HUDEP-2 (cell line): ENCODE results near the gene TMPRSS13.
A peak's percentile ranks its signal among the peaks of the same experiment; 100 is the strongest.

Experiments used
- DNase-seq, 76 experiments: peaks; one replicate each; lab custom pipeline; 2025; ENCODE audit not compliant: unreplicated experiment in 76 of 76; lab: John Stamatoyannopoulos, UW

TMPRSS13 gene

DNA sequence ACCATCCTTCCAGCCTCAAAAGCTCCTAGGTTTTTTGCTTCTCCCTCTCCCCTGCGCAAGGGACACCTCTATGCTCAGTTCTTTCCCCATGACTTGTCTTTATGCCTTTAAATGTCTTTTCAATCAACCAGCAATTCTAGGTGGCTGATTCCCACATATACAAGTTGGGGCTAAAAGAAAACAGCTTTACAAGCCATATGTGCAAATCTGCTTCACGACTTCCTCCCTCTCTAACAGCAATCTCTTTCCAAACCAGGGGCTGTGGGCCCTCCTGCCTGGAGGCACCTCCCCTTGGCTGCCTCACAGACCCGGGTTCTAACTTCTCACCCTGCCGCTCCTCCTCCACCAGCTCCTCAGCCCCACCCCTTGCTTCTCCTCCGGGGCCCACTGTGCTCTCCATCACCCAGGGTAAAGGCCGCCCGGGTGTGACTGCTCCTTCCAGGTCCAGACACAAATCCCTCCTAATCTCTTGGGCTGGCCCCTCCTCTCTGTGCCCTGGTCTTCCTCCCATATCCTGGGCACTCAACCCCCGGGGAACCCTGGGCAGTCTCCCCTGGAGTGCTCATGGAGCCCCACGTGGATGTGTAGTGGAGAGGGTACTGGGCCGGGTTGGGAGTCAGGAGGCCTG, 14.1 kb downstream of the TMPRSS13 start:
- no peak for DNase-seq

DNA sequence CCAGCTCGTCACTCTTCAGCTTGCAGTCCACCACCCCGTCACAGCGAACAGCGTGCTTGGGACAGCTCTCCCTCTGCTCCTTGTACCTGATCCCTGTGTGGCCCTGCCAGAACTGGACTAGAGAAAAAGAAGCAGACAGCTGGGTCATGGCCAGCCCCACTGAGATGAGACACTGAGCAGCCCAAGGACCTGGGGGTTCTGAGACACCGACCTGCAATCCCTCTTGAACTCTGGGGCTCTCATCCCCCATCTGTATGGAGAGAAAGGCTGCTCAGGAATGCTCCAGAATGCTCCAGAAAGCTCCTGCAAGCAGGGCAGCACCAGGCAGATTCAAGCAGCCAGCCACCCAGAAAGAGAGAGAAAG, 14.8 kb downstream of the TMPRSS13 start:
- no peak for DNase-seq

DNA sequence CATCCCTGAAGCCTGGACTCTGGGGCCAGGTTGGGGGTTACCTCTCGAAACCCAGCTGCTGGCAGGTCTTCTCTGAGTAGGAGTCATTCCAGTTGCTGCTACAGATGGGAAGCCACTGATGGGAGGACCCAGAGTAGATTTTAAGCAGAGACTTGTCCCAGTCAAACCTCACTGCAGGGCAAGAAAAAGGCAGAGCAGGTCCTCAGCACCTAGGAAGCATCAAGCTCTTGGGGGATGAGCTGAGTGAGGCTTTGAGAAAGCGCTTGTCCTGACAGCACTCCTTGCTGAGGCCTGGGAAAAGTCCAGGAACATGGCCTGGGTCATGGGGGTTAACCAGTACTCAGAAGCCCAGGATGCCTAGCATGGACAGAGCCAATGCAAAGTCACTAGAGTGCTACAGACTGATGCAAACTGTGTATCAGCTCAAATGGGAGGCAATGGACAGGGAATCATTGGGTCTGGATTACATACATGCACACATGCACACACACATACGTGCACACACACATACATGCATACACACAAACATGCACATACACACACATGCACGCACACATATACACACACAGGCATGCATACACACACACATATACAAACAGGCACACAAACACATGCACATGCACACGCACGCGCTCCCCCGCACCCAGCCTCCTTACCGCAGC, 15.3 kb downstream of the TMPRSS13 start:
- DNase-seq: no peak

DNA sequence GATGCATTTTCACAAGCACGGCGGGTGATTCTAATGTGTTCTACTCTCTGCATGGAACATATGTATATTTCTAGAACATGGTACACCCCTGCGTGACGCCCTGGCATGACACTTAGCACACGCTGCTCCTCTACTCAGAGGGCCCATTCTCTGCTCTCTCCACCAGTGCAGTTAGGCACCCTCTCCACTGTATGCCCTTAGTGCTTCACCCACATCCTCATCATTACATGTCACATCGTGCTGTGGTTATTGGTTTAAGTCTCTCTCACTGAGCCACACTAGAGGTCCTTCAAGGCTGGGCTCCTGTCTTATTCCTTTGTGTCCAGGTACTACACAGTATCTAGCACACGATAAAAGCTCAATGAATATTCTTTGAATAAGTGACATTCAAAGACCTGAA, 16.7 kb downstream of the TMPRSS13 start:
- DNase-seq: no peak

DNA sequence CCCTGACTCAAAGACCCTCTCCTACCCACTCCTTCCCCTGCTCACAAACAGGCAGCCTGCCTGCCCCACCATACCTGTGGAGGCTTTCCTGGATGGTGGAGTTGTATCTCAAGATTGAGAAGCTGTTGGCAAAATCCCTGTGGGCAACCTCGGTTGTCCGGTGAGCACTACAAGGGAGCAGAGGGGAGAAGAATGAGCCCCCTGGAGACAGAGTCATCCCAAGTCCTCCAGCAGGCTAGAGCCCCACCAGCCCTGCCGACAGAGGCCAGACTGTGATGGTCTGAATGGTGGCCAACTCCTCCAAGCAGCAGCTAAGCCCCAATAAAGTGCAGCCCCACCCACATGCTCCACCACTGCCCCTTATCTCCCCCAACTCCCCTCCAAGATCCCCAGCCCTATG, 17.5 kb downstream of the TMPRSS13 start:
- no peak for DNase-seq

DNA sequence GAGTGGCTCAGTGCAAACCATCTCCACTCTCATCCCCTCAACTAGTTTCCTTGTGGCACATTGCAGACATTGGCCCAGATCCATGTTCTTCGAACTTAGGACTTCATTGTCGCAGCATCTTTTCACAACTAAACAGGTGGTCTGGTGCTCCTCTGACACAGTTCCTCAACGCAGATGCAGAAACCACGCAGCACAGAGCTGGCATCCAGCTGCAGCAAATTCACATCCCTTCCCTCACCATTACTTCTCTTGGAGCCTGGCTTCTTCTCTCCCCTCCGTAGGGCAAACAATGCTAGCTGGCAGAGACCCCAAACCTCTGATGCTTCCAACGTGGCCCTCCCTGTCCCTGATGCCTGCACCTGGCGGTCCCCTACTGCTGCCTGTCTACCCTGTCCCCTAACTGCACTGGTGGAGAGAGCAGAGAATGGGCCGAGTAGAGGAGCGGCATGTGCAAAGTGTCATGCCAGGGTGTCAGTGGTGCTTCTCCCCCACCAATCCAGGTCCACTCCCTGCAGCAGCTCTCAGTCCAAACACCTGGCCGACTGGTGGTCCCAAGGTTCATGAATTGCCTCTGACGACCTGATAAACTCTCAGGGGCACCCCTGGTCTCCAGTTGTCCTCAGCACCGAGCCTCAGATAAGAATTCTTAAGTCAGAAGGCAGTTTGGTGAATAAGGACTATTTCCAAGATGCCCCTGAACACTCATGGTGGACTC, 18.1 kb downstream of the TMPRSS13 start:
- no peak for DNase-seq

DNA sequence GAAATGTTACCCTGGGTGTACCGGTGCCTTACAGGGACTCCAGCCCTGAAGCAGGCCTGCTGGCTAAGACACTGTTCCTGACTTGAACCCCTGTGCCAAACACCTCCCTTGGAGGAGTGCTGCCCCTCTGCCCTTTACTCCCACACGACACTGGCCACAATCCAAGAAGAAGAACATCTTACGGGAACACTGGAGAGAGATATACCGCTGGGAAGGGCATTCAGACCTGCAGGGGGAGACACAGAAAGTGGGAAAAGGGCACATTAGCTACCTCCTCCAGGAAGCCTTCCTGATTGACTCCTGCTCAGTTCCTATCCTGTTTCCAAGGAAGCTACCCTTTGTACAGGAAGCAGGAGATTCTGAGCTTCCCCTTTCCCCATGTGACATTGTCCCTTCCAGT, 18.7 kb downstream of the TMPRSS13 start:
- no peak for DNase-seq

DNA sequence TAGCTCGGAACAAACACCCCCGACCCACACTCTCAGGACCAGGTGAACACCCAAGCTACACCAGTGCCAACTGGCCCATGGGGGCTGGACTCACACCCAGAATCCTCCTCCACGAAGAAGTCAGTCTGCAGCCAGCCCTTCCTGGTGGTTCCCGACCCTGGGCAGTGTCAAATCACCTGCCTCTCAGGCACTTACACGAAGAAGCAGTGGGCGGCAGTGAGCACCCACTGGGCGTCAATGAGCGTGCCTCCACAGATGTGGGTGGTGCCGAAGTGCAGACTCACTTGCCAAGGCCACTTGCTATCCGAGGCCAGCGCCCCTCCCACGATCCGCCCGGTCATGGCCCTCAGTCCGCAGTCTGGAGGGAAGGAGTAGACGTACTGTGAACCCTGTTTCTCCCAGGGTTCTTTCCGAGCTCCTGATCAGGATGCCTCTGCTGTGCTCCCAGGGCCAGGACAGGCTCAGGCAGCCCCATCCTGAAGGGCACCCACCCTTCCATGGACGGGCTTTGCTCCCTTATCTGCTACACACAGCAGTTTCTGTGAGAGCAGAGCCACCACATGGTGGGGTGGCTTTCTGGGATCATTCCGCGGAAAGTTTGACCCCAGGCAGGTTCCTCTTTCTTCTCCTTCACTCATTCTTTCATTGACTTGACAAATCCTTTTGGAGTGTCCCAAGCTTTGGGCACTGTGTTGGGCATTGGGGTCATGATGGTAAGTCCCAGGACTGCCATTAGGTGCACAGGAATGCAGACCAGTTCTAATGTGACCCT, 19.4 kb downstream of the TMPRSS13 start:
- peak in 7 of 76 experiments; percentile 10 to 48 (median 20) for DNase-seq

DNA sequence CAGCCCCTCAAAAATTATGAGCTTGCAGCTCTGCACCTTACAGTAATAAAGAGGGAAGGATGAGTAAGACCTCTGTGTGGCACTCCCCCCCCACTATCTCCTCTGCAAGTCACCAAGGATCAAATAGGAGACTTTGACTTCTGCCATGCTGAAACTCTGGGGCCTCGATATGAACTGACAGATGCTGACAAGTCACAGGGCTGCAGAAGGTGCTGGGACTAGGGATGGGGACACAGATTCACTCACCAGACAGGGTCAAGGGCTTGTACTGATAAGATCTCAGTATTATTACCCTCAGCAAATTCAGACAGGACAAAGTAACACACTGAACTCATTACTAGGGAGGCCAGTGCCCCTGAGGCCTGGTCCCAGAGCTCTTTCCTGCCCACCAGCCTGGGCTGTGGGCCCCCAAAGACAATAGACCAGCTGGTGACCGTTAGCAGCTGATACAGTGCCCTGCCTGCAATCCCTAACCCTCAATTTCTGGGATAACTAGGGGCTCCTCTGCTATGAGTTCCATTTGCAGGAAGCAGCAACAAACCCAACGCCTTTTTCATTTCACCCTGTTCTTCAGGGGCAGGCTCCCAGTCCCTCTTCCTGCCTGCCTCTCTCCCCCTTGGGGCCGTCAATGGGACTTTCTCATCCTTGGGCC, 20.1 kb downstream of the TMPRSS13 start:
- DNase-seq: peak in 1 of 76 experiments; percentile 3

DNA sequence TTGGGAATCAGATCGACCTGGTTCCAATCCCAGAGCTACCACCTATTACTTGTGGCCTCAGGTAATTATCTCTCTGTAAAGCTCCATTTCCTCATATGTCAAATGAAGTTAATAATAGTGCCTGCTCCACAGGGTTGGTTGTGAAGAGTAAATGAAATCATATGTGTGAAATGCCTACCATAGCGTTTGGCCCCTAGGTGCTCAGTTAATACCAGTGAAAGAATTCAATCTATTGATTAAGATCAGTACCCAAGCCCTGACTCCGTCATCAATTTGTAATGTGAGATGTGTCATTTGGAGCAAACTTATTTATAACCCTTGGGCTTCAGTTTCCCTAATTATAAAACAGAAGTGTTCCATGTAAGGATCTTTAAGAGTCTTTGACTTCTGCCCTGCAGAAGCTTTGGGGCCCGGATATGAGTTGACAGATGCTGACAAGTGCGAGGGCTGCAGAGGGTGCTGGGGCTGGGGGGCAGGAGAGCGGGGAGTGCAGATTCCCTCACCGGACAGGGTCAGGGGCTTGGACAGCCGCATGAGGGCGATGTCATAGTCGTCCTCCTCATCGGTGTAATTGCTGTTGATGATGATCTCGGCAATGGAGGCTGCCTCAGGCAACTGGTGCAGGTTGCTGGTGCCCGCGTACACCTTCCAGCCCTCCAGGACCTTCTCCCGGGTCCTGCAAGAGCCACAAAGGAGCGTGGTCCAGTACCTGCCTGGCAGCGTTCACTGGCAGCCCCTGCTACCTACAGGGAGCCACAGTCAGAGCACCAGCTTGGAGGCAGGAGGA, 20.9 kb downstream of the TMPRSS13 start:
- no peak for DNase-seq

DNA sequence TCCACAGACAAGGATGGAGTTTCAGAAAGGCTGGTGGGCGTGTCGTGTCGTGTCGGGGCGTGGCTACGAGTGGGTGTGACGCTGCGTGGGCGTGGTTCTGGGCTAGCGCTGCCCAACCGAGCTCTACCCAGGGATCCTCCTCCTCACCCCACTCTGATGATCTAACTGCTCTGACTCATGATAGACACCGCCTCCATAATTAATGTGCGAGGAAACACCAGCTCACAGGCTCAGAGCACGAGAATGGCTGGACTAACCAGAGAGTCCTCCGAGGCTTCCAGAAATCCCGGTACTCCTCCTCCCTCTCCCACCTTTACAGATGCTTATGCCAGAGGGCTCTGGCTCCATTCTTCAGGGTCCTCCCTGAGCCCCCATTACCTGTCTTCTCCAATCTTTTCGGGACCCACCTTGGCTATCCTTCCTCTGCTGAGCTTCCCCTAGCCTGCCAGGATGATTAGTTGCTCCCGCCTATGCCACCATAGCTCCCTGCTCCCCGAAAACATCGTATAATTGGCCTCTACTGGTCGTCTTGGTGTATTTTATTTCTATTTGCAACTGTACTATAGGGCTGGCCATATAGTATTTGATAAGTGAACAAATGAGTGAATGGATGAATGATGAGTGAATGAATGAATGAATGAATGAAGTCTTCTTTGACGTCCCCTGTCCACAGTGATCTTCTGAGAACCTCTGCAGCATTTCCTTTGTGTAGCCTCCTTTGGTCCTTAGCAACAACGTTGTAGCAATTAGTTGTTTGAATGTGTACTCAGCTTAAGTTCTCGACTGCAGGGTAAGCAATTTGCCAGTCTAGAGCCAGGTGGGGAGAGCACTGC, 21.7 kb downstream of the TMPRSS13 start:
- DNase-seq: peak in 66 of 76 experiments; percentile 6 to 77 (median 40)

DNA sequence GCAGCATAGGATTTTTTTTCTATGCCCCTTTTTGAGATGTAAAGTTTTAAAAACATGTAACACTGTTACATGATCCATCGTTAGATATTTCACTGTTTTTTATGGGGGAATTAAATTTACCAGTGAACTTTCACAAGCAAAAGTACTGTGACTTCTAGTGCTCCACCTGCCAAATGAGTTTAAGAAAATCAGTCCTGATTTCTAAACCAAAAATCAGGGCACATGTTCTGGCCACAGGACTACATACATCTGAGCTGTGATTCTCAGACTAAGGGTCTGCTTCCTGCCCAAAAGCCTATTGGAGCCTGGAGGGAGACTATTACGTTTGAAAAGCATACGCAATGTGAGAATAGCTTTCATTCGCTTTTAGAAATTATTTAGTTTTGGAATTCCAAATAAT, 22.5 kb downstream of the TMPRSS13 start:
- DNase-seq: no peak

DNA sequence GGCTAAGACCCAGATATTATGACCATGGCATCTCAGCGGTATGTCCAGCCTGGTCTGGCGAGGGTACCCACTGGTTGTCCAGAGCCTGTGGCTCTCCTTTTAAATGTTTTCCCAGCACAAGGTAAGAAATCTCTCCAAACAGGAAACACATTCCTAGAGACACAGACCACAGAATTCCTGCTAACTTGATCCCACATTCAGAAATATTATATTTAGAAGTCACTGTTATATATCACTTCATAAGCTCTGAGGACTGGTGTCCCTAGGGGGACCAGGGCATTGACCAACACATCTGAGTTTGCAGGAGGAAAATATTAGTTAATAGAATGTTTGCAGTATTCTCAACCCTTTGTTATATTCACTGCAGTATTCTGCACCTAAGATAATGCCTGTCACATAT, 23.1 kb downstream of the TMPRSS13 start:
- no peak for DNase-seq

DNA sequence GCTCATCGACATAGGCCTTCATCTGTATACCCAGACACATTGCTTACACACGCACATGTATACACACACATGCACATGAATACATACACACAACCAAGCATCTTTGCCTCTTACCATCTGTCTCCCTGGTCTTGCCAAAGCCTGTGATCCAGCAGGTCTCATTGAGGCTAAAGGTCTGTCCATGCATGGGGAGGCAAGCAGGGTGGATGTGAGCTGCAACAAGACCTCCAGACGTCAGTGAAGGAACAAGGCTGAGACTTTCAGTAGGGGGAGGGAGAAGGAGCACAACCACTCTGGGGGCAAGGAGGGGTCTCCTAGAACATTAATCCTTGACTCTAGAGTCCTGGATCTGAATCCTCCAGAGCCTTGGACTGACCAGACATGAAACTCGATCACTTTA, 23.7 kb downstream of the TMPRSS13 start:
- no peak for DNase-seq

DNA sequence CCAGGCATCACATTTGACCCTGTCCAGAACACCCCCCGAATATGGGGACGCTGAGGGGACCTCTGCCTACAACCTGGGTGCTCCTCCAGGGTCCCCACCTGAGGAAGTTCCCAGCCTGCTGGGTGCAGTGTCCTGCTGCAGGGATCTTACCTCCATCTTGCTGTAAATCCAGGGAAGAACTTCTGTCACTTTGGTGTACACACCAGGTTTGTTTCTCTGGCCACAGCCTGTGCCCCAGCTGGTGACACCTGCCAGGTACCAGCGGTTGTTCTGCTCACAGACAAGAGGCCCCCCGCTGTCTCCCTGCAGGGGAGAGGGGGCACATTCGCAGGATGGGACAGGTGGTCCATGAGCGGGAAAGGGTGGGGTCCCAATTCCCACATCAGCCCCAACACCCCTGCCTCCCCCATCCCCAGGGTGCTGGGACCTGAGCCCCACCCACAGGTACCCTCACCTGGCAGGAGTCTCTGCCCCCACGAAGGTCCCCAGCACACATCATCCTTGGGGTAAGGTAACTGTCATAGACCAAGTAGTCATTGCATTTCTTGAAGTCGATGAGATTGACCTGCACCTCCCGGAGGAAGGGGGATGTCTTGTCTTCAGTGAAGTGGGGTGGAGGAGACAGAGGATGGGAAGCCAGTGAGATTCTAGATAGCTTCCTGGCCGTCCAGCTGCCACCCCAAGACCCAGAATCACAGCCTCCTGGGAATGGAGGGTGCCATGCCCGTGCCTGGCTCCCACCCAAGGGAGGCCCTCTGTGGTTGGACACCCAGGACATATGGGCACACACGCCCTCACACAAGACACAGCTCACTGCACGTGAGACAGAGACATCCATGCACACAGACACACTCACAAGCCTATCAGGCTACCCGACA, 25.5 kb downstream of the TMPRSS13 start:
- no peak for DNase-seq

DNA sequence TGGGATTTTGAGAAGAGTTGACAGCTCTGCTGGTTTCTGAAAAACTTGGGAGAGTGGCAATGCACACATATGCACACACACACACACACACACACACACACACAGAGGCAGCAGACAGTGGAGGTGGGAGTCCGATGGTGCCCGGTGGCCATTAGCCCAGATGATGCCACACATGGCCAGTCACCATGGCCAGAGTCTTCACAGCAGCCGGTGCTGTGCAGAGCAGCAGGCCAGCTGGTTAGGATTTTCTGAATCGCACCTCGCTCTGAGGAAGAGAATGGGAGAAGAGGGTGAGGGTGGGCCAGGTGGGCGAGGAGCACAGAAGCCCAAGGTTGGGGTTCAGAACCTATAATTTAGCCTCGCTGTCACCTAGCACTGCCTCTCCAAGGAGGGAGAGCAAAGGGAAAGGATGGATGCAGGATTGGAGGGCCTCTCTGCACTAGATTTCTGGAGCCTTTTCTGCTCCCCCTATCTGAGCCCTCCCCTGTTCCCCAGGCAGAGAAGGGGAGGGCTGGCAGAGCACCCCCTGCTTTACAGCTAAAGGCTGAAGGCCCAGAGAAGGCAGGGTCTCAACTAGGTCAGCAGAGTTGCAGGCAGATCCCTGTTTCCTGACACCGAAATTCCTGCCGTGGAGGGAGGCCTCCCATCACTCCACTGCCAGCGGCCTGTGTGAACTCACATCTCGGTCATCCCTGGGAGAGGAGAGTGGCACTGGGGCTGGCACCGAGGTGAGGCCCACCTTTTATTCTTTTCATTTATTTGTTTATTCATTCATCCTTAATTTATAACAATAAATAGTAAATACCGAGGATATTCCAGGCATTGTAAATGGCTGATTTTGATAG, 27.0 kb downstream of the TMPRSS13 start:
- DNase-seq: no peak

DNA sequence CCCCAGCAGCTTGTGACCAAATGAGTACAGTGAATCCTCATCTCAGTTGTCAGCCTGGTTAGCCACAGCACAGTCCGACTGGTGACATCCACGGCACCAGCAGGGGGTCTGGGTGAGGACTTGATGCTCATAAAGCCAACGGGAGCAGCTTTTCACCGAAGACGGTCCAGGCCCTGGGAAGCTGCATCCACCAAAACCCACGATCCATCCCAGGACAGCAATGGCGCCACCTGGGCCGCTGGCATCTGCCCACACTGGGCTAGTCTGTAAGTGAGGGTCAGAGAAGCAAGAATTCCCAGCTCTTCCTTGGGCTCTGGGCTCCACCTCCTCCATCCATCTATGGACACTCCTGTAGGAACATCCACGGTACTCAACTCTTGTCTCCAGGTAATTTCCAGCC, 27.6 kb downstream of the TMPRSS13 start:
- no peak for DNase-seq
